ENCODE results near the gene NCOA1. TPM values are rescaled to one million over a fixed set of nuclear protein-coding genes. Genes with fewer than 3 reads are reported as not detected.

The NCOA1 gene
- total and polyA plus RNA-seq, 10 of the 15 experiments (the other 5 are each of a cell fraction or from before 2014, with no cell fraction given) = 1.8 to 35.6 (median 6.1) TPM

- no peaks in the 10 kb centered on the region for H4K20me1 ChIP-seq (ENCODE audit: control insufficient read depth, insufficient read depth)
- in situ Hi-C loops (cut with MboI) (no loop called here), intact Hi-C loops (cut with micrococcal nuclease; ENCODE audit: unreplicated experiment) (no loop called here)
- no peaks in the 10 kb centered on the region for H3K79me2 ChIP-seq (ENCODE audit: control insufficient read depth, insufficient read depth, low read length)
- ChIA-PET CTCF (no interaction called here), RAD21 (ENCODE audit: unreplicated experiment) (no interaction called here), SMC1A (ENCODE audit: uncharacterized antibody, unreplicated experiment) (no interaction called here), POLR2A (no interaction called here)
- ATAC-seq (no peak), DNase-seq (ENCODE audit: low read depth, low spot score) (no peak), FAIRE-seq (no peak)
- no peaks in the 10 kb centered on the region for H3K27me3 ChIP-seq (replicated peaks in 1 of 2; ENCODE audit: control insufficient read depth in 2 of 2, insufficient read depth in 2 of 2, low read length in 1 of 2)
- BruUV-seq (replicated peaks) = no TSS peak
- H3K4me2 ChIP-seq (ENCODE audit: control insufficient read depth, insufficient read depth) = no peak overlapping the region
- 85% methylated on average over 5 of the region's 5 CpGs for WGBS (ENCODE audit: insufficient coverage, insufficient replicate concordance, low lambda C conversion rate, missing lambda C conversion rate)
- H3K4me3 ChIP-seq = no peak overlapping the region
- H2AFZ ChIP-seq (ENCODE audit: control insufficient read depth, low read depth, low read length) = no peak overlapping the region
- no peaks in the 10 kb centered on the region for H3K4me1 ChIP-seq (ENCODE audit: control insufficient read depth, insufficient read depth, low read length)
- no peak overlapping the region for H3K9ac ChIP-seq (ENCODE audit: control insufficient read depth, insufficient read depth, low read length)
- no peaks in the 10 kb centered on the region for H3K36me3 ChIP-seq (ENCODE audit: control insufficient read depth in 2 of 2, insufficient read depth in 2 of 2, low read length in 1 of 2)
- H3K27ac ChIP-seq (ENCODE audit: control insufficient read depth, insufficient read depth) = no peak overlapping the region
- H3K9me3 ChIP-seq (replicated peaks; ENCODE audit: control insufficient read depth, insufficient read depth, low read length) = no peaks in the 10 kb centered on the region
- TF ChIP-seq IRF4 (IDR thresholded peaks at IDR 0.05; ENCODE audit: low read depth, low read length) (no peak), ZBTB11 (CRISPR knock-in tag; IDR thresholded peaks at IDR 0.05) (no peak), POLR2A (IDR thresholded peaks at IDR 0.05; ENCODE audit: low read depth, low read length) (no peak), JUNB (IDR thresholded peaks at IDR 0.05) (no peak), NR2C2 (IDR thresholded peaks at IDR 0.05; ENCODE audit: borderline replicate concordance, control insufficient read depth, insufficient read length, low read depth) (no peak)
Observed at GRCh38 chr2:24474053-24474452, 17.0 kb upstream of the NCOA1 start.

DNA sequence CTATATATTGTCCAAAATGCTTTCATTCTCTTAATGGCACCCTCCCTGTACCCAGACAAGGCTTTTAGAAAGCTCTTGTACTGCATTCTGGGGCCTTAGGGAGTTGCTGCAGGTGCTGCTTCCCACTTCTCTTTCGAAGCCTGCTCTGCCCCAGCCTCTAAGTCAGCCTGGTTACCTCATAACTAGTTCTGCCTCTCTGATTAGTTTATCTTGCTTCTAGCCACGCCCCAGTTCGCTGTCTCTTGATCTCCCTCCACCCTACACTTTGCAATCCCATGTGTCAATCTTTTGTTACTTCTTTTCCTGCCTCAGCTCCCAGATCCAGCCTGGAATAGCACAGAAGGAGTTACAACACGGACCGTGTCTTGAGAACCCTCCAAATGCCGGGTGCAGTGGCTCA lies 13.8 kb upstream of the NCOA1 start:
- no peak for DNase-seq (ENCODE audit: low read depth, low spot score)
- Histone ChIP-seq H3K9ac (ENCODE audit: control insufficient read depth, insufficient read depth, low read length) (no peak overlapping the region), H3K27me3 (replicated peaks in 1 of 2; ENCODE audit: control insufficient read depth in 2 of 2, insufficient read depth in 2 of 2, low read length in 1 of 2) (no peaks in the 10 kb centered on the region), H3K27ac (ENCODE audit: control insufficient read depth, insufficient read depth) (no peak overlapping the region), H2AFZ (ENCODE audit: control insufficient read depth, low read depth, low read length) (no peak overlapping the region), H4K20me1 (ENCODE audit: control insufficient read depth, insufficient read depth) (no peaks in the 10 kb centered on the region), H3K79me2 (ENCODE audit: control insufficient read depth, insufficient read depth, low read length) (no peaks in the 10 kb centered on the region), H3K36me3 (ENCODE audit: control insufficient read depth in 2 of 2, insufficient read depth in 2 of 2, low read length in 1 of 2) (no peaks in the 10 kb centered on the region), H3K9me3 (replicated peaks; ENCODE audit: control insufficient read depth, insufficient read depth, low read length) (no peaks in the 10 kb centered on the region), H3K4me1 (ENCODE audit: control insufficient read depth, insufficient read depth, low read length) (no peaks in the 10 kb centered on the region), H3K4me2 (ENCODE audit: control insufficient read depth, insufficient read depth) (no peak overlapping the region), H3K4me3 (no peak overlapping the region)
- SMC1A ChIA-PET (ENCODE audit: uncharacterized antibody, unreplicated experiment) = interaction anchor here (1.2 kb wide), 1 partner anchor 21 kb away, joined by 3 read pairs; no protein-coding TSS in a partner anchor
- no peak for FAIRE-seq
- ATAC-seq = peak; percentile 42
- WGBS (ENCODE audit: insufficient coverage, insufficient replicate concordance, low lambda C conversion rate, missing lambda C conversion rate) = 43% methylated on average over 6 of the region's 6 CpGs
- CTCF ChIA-PET = no interaction called here
- POLR2A ChIA-PET = no interaction called here
- in situ Hi-C loops (cut with MboI) (no loop called here), intact Hi-C loops (cut with micrococcal nuclease; ENCODE audit: unreplicated experiment) (no loop called here)
- BruUV-seq (replicated peaks) = no TSS peak
- RAD21 ChIA-PET (ENCODE audit: unreplicated experiment) = no interaction called here
- TF ChIP-seq POLR2AphosphoS2 (IDR thresholded peaks at IDR 0.05; ENCODE audit: low read depth, low read length) = no peak
- TF ChIP-seq, protein P1, sequence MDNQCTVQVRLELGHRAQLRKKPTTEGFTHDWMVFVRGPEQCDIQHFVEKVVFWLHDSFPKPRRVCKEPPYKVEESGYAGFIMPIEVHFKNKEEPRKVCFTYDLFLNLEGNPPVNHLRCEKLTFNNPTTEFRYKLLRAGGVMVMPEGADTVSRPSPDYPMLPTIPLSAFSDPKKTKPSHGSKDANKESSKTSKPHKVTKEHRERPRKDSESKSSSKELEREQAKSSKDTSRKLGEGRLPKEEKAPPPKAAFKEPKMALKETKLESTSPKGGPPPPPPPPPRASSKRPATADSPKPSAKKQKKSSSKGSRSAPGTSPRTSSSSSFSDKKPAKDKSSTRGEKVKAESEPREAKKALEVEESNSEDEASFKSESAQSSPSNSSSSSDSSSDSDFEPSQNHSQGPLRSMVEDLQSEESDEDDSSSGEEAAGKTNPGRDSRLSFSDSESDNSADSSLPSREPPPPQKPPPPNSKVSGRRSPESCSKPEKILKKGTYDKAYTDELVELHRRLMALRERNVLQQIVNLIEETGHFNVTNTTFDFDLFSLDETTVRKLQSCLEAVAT (IDR thresholded peaks at IDR 0.05) = no peak
- no peak for TF ChIP-seq RELB (IDR thresholded peaks at IDR 0.05; ENCODE audit: low read depth)
- TF ChIP-seq CHD1 (IDR thresholded peaks at IDR 0.05; ENCODE audit: low read depth, low read length) = no peak
- TF ChIP-seq SMAD1 (IDR thresholded peaks at IDR 0.05; ENCODE audit: low read depth, partially characterized antibody) = no peak
- no peak for TF ChIP-seq ZNF24 (IDR thresholded peaks at IDR 0.05)
- TF ChIP-seq ZSCAN29 (IDR thresholded peaks at IDR 0.05) = no peak

Data from GM12878 (cell line).